ENCODE measurements around the gene LTBP1.

DNA sequence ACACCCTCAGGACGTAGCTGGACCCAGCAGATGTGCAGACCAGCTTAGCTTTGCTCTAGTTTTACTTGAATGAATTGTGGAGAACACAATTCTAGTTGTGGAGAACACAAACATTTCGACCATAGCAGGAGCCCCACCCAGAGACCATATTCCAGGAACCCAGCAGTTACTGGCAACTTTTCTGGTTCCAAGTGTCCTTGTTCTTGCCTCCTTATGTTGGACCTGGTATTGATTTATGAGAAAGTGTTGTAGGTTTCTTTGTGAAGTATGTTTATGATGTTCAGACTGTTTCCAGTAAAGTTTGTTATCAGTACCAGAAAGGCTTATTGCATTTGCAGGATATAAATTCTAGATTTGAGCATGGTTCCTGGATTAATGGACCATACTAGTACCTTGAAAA lies 51.0 kb downstream of the LTBP1 start:
- TF ChIP-seq, protein P1, sequence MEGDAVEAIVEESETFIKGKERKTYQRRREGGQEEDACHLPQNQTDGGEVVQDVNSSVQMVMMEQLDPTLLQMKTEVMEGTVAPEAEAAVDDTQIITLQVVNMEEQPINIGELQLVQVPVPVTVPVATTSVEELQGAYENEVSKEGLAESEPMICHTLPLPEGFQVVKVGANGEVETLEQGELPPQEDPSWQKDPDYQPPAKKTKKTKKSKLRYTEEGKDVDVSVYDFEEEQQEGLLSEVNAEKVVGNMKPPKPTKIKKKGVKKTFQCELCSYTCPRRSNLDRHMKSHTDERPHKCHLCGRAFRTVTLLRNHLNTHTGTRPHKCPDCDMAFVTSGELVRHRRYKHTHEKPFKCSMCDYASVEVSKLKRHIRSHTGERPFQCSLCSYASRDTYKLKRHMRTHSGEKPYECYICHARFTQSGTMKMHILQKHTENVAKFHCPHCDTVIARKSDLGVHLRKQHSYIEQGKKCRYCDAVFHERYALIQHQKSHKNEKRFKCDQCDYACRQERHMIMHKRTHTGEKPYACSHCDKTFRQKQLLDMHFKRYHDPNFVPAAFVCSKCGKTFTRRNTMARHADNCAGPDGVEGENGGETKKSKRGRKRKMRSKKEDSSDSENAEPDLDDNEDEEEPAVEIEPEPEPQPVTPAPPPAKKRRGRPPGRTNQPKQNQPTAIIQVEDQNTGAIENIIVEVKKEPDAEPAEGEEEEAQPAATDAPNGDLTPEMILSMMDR (IDR thresholded peaks at IDR 0.05; ENCODE audit: low read depth, low read length, poor library complexity, severe bottlenecking), result no peak
- no peak for TF ChIP-seq EZH2phosphoT487 (IDR thresholded peaks at IDR 0.05; ENCODE audit: borderline replicate concordance, low read length)

Data from DOHH2 (cell line).